ENCODE data around the gene FBXL15. TPM values are rescaled to one million over a fixed set of nuclear protein-coding genes. Genes with fewer than 3 reads are reported as not detected.

FBXL15 gene
- total and polyA plus RNA-seq, 9 of the 15 experiments (the other 6 are each of a cell fraction or from before 2014, with no cell fraction given), result 0.08 to 25.9 (median 3.5) TPM

- TF ChIP-seq PRDM10 (IDR thresholded peaks at IDR 0.05; ENCODE audit: partially characterized antibody) (no peak), ZNF707 (CRISPR knock-in tag; conservative IDR thresholded peaks at IDR 0.05) (no peak), HCFC1 (IDR thresholded peaks at IDR 0.05; ENCODE audit: low read depth, low read length) (peak; percentile 92), CTBP1 (IDR thresholded peaks at IDR 0.05; ENCODE audit: borderline replicate concordance) (peak; percentile 57; the same call in 1 of the 2 replicates), NELFE (IDR thresholded peaks at IDR 0.05; ENCODE audit: insufficient read depth, insufficient read length) (no peak), ZFPM2 (CRISPR knock-in tag; IDR thresholded peaks at IDR 0.05) (no peak), MECOM (CRISPR knock-in tag; IDR thresholded peaks at IDR 0.05) (no peak), BHLHE40 (IDR thresholded peaks at IDR 0.05; ENCODE audit: low read length) (peak; percentile 95), FOSL1 (tag; conservative IDR thresholded peaks at IDR 0.05) (0 out of 2 replicates have a peak, but pooled peaks have one; percentile 33), HMG20A (CRISPR knock-in tag; conservative IDR thresholded peaks at IDR 0.05) (no peak), CREM (IDR thresholded peaks at IDR 0.05; ENCODE audit: low read depth) (peak; percentile 71), BRCA1 (IDR thresholded peaks at IDR 0.05) (no peak), BRCA1 (CRISPR knock-in tag; IDR thresholded peaks at IDR 0.05) (no peak), EGR1 (conservative IDR thresholded peaks at IDR 0.05) (peak; percentile 88), HDAC3 (IDR thresholded peaks at IDR 0.05; ENCODE audit: borderline replicate concordance, partially characterized antibody) (no peak)
- TF ChIP-seq, protein P1, sequence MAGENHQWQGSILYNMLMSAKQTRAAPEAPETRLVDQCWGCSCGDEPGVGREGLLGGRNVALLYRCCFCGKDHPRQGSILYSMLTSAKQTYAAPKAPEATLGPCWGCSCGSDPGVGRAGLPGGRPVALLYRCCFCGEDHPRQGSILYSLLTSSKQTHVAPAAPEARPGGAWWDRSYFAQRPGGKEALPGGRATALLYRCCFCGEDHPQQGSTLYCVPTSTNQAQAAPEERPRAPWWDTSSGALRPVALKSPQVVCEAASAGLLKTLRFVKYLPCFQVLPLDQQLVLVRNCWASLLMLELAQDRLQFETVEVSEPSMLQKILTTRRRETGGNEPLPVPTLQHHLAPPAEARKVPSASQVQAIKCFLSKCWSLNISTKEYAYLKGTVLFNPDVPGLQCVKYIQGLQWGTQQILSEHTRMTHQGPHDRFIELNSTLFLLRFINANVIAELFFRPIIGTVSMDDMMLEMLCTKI (IDR thresholded peaks at IDR 0.05; ENCODE audit: partially characterized antibody), result no peak
- TF ChIP-seq, protein P2, sequence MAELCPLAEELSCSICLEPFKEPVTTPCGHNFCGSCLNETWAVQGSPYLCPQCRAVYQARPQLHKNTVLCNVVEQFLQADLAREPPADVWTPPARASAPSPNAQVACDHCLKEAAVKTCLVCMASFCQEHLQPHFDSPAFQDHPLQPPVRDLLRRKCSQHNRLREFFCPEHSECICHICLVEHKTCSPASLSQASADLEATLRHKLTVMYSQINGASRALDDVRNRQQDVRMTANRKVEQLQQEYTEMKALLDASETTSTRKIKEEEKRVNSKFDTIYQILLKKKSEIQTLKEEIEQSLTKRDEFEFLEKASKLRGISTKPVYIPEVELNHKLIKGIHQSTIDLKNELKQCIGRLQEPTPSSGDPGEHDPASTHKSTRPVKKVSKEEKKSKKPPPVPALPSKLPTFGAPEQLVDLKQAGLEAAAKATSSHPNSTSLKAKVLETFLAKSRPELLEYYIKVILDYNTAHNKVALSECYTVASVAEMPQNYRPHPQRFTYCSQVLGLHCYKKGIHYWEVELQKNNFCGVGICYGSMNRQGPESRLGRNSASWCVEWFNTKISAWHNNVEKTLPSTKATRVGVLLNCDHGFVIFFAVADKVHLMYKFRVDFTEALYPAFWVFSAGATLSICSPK (IDR thresholded peaks at IDR 0.05; ENCODE audit: borderline replicate concordance), result no peak
- TF ChIP-seq, protein P3, sequence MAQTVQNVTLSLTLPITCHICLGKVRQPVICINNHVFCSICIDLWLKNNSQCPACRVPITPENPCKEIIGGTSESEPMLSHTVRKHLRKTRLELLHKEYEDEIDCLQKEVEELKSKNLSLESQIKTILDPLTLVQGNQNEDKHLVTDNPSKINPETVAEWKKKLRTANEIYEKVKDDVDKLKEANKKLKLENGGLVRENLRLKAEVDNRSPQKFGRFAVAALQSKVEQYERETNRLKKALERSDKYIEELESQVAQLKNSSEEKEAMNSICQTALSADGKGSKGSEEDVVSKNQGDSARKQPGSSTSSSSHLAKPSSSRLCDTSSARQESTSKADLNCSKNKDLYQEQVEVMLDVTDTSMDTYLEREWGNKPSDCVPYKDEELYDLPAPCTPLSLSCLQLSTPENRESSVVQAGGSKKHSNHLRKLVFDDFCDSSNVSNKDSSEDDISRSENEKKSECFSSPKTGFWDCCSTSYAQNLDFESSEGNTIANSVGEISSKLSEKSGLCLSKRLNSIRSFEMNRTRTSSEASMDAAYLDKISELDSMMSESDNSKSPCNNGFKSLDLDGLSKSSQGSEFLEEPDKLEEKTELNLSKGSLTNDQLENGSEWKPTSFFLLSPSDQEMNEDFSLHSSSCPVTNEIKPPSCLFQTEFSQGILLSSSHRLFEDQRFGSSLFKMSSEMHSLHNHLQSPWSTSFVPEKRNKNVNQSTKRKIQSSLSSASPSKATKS (CRISPR knock-in tag; IDR thresholded peaks at IDR 0.05), result no peak
Measured at GRCh38 chr10:102461187-102462054, 40.8 kb downstream of the FBXL15 start (continued).
